H1 (cell line): Measurements from ENCODE around the gene GPR63. TPM values are rescaled to one million over a fixed set of nuclear protein-coding genes. Genes with fewer than 3 reads are reported as not detected.

Experiments
- CREB1 ChIP-seq: IDR thresholded peaks from 2 replicates; pipeline ENCODE4 v1.6.1; 2012; ENCODE audit warnings: inconsistent platforms
- GABPA ChIP-seq: IDR thresholded peaks from 2 replicates; pipeline ENCODE4 v1.6.1; 2011; ENCODE audit warnings: mild to moderate bottlenecking, low read length, moderate library complexity, borderline replicate concordance; ENCODE audit not compliant: insufficient read depth
- HDAC2 ChIP-seq, 2 experiments: fragments of 300-600 bp in 1 of 2; sonication (generic) in 1 of 2; IDR thresholded peaks; 2 replicates each; pipeline ENCODE4 v1.6.1; 2011 to 2012; ENCODE audit warnings: low read depth in 2 of 2, low read length in 2 of 2, mild to moderate bottlenecking in 2 of 2, moderate library complexity in 2 of 2, borderline replicate concordance in 1 of 2, inconsistent platforms in 1 of 2
- KDM1A ChIP-seq: fragments of 200-600, 300-600 bp; sonication (generic); IDR thresholded peaks from 2 replicates; pipeline ENCODE4 v1.7.1; 2016; ENCODE audit warnings: mild to moderate bottlenecking, low read length, borderline replicate concordance
- SP4 ChIP-seq: IDR thresholded peaks from 2 replicates; pipeline ENCODE4 v1.6.1; 2012; ENCODE audit warnings: low read length, inconsistent platforms
- SRF ChIP-seq: IDR thresholded peaks from 2 replicates; pipeline ENCODE4 v1.6.1; 2011; ENCODE audit warnings: mild to moderate bottlenecking, low read depth, low read length, moderate library complexity
- polyA plus RNA-seq, 7 experiments: library from polyadenylated mRNA; depleted of rRNA in 3 of 7; stranded (reverse) in 5 of 7; unstranded in 2 of 7; fragments of >200 nt in 5 of 7; fragments of 200-250 nt in 2 of 7; gene quantifications; 1 replicate in 5 of 7; 2 replicates in 1 of 7; 4 replicates in 1 of 7; pipeline versions ENCODE4 v1.2.1 to v1.2.3, GENCODE V29; 2011 to 2013; ENCODE audit warnings: missing spikeins in 2 of 7, mixed read lengths in 2 of 7
- total RNA-seq: library from RNA; stranded (reverse); fragmentation: NEBNext Ultra II Directional; extraction: Animal tissue kit (Norgen Biotek cat#: 25700); gene quantifications from 2 replicates; pipeline ENCODE4 v1.2.1, GENCODE V29; 2021

GPR63 gene
- total and polyA plus RNA-seq, 2 of the 8 experiments (the other 6 are each of a cell fraction or from before 2014, with no cell fraction given): 6.1 to 11.6 TPM

DNA sequence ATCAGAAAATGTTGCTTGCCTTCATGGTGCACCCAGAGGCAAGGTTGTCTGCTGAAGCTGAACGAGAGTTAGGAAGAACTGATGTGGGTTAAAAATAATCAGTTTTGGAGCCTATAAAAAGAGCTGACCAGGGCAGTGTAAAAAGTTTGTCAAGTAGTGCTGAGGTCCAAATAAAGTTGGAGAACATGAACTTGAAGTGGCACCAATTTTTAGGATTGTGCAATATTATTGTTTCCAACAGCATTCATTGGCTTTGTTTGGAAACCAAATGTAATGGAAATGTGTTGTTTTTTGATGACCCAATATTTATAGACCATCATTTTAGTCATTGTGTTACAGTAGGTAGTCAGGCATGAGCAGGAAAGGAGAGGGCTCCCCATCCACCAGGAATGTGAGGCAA lies 55.7 kb downstream of the GPR63 start (continued):
- no peak for TF ChIP-seq GABPA
- TF ChIP-seq CREB1: no peak
- TF ChIP-seq KDM1A: no peak
- no peak for TF ChIP-seq SP4
- no peak for TF ChIP-seq SRF
- TF ChIP-seq HDAC2 (IDR thresholded peaks at IDR 0.05; ENCODE audit: borderline replicate concordance in 1 of 2, low read depth in 2 of 2, low read length in 2 of 2): no peak
